NCI-H748 (cell line): ENCODE data around the gene NOL4L.
"Not testable (repeated sequence)": the region's sequence is repeated elsewhere in the genome, so short reads cannot be mapped to it uniquely, and the experiment has no call there.

Source experiments
- DNase-seq: peaks from one replicate; lab custom pipeline; 2025; ENCODE audit not compliant: unreplicated experiment; lab: John Stamatoyannopoulos, UW

The NOL4L gene

DNA sequence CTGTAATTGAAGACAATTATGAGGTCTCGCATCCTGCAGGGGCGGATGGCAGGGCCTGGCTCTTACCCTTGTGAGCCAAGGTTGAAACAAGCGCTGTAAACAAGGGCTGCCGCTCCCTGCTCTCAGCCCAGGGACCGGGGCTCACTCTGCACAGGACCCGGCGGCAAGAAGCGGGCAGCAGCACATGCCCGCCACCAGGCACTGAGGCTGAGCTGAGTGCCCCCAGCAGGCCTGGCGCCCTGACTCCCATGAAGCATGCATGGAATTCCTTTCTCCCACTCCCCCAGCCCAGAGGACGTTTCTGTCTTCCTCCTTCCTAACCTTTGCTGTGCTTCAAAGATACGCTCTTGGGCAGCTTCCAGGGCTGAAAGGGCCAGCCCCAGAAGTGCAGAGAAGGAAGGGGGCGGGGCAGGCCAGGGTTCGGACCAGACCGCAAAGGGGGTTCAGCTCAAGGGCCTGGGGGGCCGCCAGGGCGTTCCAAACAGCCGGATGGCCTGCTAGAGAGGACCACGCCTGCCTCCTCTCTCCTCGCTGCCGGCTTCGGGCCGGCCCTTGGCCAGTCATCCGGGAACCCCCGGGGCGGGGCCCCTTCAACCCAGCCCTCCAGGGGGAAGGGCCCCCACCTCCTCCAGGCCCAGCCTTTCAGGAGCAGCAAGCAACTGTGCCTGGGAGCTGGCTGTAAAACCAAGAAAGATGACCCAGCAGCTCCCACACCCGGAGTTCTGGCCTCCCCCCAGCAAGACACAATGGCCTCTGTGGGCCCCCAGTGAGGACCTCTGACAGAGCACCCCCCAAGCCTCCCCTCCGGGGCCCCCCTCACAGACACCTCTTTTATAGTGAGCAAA, 109.9 kb downstream of the NOL4L start:
- DNase-seq = no peak

DNA sequence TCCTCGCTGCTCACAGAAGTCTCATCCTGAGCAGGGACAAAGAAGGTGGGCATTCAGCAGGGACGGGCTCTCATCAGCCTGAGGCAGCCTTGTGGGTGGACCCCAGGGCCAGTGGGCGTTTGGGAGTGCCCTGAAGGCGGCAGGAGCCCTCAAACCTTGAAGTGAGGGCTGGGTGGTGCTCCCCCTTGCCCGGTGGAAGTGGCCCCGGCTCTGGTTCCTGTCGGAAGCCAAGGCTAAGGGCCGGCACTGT, 110.5 kb downstream of the NOL4L start:
- DNase-seq = no peak

DNA sequence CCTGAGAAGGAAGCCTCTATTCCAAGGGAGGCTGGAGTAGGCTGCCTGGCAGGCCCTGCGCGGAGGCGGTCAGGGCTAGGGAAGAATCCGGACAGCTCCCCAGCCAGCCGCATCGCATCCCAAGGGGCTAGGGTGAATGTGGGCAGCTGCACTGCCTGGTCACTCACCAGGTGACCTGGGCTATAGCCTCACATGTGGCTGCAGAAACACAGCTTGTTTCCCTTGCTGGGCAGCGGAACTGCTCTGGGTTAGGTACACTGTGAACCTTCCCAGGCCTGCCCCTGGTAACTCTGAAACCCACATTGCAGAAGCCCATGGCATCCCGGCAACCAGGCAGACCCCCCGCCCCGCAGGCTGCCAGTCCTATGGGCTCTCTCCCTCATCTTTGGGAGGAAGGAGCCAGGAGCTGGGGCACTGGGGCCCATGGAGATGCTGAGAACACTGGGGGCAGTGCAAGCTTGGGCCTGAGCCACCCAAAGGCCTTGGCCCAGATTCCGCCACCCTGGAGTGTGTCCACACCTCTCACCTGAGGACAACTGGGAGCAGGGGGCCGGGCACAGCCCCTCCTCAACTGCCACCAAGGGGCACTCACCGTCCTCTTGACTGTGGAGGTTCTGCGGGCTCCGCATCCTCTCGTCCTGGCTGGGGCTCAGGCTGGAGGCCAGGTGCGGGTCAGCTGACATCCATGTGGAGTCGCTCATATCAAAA, 111.0 kb downstream of the NOL4L start:
- DNase-seq = no peak

GRCh38 chr20:32473231-32474008, 111.7 kb downstream of the NOL4L start:
- no peak for DNase-seq

- DNase-seq = no peak
These were observed 112.4 kb downstream of the NOL4L start for GRCh38 chr20:32472581-32473207.

GRCh38 chr20:32470940-32471339, 114.2 kb downstream of the NOL4L start:
- no peak for DNase-seq

DNA sequence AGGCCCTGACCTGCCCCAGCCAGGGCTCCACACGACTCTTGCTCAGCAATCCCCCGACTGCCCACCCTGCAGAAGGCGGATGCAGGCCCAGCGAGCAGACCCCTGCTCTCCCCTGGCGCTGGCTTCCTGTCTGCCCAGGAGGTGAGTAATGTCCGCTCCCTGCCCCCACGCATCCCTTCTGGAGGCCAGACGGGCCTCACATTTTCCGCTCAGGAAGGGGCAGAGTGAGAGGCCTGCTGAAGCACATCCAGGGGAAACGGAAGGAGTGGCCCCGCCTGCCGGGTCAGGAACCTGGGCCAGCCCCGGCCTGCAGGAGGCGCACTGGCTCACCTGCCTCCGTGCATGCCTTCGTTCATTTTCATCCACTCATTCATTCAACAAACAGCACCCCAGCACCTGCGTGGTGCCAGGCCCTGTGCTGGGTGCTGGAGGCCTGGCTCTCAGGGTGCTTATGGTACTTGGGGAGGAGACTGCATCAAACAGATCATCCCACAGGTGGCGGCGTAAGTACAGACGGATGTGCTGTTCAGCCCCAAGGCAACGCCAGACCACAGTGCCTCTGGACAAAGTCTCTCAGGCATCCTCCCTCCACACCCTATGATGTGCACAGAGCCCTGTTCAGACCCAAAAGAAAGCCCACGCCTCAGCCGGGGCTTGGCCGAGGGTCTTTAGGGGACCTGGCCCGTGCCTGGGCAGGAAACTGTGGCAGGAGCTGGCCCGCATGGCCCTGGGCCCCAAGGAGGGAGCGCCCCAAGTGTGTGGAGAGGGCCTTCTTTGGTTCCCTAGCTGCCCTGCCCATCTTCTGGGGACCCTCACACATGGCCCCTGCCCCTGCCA, 114.9 kb downstream of the NOL4L start:
- DNase-seq = peak; percentile 7

GRCh38 chr20:32468860-32469259, 116.3 kb downstream of the NOL4L start:
- no peak for DNase-seq

- no peak for DNase-seq
These were observed 116.9 kb downstream of the NOL4L start for GRCh38 chr20:32468313-32468640.

DNA sequence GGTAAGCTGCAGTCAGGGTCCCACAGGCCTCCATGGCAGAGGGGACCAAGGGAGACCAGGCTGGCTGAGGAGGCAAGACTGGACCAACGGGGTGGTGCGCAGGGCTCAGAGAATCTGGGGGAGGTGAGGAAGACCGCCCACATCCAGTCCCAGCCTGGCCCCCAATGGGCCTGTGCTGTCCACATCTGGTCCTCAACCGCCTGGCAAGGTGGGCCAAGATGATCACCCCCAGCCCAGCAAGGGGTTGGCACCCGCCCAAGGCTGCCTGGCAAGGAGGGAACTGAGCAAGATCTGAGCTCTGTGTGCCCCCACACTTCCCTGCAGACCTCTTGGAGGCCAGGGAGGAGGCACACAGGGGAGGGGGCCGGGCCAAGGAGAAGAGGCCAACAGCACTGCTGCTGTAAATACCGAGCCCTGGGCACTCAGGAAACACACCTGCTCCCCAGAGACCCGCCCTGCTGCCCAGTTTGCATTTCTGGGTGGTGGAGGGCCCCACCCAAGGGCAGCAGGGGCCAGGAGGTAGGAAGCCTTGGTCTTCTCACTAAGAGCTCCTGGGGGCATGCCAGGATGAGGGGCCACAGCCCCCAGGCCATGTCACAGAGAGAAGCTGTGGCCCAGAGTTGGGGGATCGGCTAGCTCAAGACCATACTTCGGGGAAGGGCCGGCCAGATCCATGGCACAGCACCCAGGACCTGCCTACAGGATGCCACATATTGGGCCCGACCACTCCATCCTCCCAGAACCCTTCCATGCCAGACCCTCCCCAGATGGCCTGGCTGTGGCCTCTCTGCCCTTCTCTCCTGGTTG, 117.4 kb downstream of the NOL4L start:
- no peak for DNase-seq

- DNase-seq = no peak
These were observed 118.2 kb downstream of the NOL4L start for GRCh38 chr20:32466739-32467505.

DNA sequence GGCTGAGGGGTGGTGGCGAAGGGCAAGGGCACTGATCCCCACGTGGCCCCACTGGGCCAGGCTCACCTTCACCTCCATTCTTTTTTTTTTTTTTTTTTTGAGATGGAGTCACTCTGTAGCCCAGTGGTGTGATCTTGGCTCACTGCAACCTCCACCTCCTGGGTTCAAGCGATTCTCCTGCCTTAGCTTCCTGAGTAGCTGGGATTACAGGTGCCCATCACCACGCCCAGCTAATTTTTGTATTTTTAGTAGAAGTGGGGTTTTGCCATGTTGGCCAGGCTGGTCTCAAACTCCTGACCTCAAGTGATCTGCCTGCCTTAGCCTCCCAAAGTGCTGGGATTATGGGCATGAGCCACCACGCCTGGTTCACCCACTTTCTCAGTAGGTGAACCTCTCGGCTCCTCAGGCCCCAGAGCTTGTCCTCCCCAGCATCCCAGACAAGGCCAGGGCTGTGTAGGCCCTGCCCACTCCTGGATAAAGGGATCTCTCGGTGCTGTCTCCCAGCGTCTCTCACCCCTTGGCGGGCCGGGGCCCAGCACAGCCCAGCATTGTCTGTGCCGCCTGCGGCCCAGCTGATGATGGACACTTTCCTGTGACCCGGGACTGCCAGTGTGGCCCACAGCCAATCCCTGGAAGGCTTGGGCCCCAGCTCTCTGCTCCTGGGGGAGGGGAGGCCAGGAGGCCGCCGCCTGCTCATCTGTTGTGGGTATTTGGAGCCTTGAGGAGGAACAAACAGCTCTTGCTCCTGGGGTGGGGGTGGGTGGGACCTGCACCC, 119.0 kb downstream of the NOL4L start:
- DNase-seq = not testable (repeated sequence)

DNA sequence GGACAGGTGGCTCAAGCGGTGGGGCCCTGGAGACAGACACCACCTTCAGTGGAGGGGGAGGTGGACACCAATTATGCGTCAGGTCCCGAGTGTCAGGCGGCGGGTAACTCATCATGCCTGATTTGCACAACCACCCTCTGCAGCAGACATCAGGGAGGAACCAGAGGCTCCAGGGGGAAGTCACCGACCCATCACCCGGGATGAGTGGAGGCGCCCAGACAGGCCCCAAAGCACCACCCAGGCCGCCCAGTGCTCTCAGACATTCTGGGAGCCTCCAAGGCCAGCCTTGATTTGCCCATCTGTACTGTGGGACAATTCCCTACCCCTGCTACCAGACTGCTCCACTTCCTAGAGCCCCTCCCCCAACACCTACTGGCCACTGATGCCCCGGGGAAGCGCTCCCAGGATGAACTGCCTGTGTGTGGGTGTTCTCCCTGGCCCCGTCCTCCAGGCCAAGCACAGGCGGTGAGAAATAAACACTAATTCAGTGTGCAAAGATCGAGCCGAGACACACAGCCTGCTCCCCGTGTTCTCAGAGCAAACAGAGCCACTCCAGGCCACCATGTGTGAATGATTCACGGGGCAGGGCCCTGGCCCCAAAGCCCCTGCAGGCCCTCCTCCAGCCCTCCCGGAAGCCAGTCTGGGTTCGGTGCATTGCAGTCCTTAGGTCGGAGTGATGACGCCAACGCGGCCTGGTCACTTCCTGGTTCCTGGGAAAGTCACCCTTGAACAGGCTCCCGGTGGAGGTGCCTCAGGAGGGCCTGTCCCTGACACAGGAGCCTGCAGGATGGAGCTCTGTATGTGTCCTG, 119.8 kb downstream of the NOL4L start:
- DNase-seq = no peak

DNA sequence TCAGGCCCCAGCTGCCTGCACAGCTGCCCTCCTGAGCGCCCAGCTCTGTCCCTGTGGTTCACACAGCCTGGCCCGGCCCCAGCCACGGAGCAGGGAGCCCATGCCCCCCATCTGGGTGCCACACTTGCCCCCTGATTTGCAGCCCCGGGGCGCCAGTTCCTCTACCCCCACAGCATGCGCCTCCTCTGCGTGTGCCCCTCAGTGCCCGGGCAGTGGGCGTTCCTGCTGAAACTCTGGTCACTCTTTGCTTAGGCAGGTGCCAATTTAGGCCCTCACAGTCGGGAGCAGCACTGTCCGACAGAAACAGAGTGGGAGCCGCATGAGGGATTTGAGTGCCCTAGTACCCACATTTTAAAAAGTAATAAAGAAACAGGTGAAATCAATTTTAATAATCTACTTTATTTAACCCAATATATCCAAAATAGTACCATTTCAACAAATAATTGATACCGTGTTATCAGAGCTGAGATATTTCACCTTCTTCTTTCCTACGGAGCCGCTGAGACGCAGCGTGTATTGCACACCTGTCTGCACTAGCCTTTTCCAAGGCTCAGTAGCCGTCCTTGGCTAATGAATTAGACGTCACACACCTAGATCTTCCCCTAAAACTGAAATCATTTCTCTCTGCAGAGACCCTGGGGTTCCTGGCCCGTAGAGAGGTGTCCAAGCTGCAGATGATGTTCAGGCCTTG, 120.6 kb downstream of the NOL4L start:
- no peak for DNase-seq

DNA sequence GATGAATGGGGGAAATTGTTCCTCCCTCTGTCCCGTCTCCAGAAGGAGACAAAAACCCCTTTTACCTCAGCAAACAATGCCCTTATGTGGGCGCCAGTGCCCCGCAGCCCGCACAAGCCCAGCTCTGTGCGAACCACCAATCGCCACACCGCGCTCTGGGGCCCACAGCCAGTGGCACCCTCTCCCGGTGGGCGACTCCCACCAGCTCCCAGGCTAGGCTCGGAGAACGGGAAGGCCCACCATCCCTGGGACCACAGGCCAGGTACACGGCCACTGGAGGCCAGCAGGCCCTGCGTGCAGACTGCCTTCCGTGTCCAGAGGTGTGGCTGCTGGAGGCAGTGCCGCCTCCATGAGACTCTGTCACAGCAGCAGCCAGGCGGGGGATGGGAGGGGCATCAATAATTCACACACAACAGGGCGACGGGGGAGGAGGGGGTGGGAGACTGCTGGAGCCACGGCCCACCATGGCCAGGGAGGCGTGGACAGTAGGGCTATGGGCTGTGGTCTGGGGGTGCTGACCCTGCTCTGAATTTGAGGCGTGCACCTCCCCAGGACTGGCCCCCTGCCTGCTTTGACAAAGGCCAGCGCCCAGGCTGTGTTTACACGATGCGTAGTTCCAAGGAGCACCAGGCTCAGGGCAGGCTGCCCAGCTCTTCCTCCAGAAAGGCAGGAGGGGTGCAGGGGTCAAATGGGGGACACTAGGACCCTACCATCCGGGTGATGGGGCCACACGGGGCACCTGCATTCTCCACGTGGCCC, 121.3 kb downstream of the NOL4L start:
- DNase-seq = no peak

- DNase-seq = no peak
These were observed 122.1 kb downstream of the NOL4L start for GRCh38 chr20:32462900-32463641.
